Measurements from ENCODE around the gene PAXX.

Gene PAXX

GRCh38 chr9:137039611-137040366 lies 47.6 kb downstream of the PAXX start:
- DNase-seq (ENCODE audit: insufficient read length, low spot score) = no peak
- FAIRE-seq = no peak
- no peak for TF ChIP-seq CTCF (IDR thresholded peaks at IDR 0.05; ENCODE audit: insufficient read depth, missing control alignments)

GRCh38 chr9:137040568-137040967 lies 48.3 kb downstream of the PAXX start:
- TF ChIP-seq CTCF (IDR thresholded peaks at IDR 0.05; ENCODE audit: insufficient read depth, missing control alignments) = no peak
- DNase-seq (ENCODE audit: insufficient read length, low spot score) (no peak), FAIRE-seq (no peak)

- TF ChIP-seq CTCF (IDR thresholded peaks at IDR 0.05; ENCODE audit: insufficient read depth, missing control alignments) = no peak
- DNase-seq (ENCODE audit: insufficient read length, low spot score) = no peak
- no peak for FAIRE-seq
Measured at GRCh38 chr9:137041124-137041523, 48.9 kb downstream of the PAXX start.

- no peak for FAIRE-seq
- DNase-seq (ENCODE audit: insufficient read length, low spot score) = no peak
- no peak for TF ChIP-seq CTCF (IDR thresholded peaks at IDR 0.05; ENCODE audit: insufficient read depth, missing control alignments)
Measured at GRCh38 chr9:137042751-137043727, 50.8 kb downstream of the PAXX start.
